DND-41 (cell line): ENCODE results near the gene KCNT2.

Source experiments
- EZH2 ChIP-seq: IDR thresholded peaks from 3 replicates; pipeline ENCODE4 v1.6.1; 2012; ENCODE audit warnings: borderline replicate concordance, low read depth, mild to moderate bottlenecking, moderate library complexity, low read length, inconsistent platforms; ENCODE audit not compliant: severe bottlenecking
- TF ChIP-seq, protein P1 (sequence below): IDR thresholded peaks from 2 replicates; pipeline ENCODE4 v1.5.1; 2012; ENCODE audit warnings: borderline replicate concordance, low read length, moderate library complexity, mild to moderate bottlenecking; ENCODE audit not compliant: poor library complexity, severe bottlenecking; ENCODE audit errors: extremely low read depth

DNA sequence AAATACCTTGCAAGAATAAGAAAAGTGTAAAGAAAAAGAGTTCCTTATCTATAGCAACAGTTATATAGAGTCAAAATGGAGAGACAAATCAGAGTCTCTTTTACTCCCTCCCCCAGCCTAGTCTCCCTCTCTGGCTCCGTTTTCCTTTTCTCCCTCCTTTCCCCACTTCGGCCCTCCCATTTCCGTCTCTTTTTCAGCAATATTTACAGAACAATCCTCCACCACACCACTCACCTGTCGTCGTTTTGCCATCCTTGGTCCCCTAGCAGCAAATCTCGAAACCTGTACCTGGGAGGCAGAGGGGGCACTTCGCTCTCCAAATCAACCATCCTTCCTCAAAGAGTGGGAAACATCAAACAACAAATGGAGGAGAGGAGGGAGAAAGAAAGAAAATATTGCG, 259 bp downstream of the KCNT2 start:
- TF ChIP-seq, protein P1, sequence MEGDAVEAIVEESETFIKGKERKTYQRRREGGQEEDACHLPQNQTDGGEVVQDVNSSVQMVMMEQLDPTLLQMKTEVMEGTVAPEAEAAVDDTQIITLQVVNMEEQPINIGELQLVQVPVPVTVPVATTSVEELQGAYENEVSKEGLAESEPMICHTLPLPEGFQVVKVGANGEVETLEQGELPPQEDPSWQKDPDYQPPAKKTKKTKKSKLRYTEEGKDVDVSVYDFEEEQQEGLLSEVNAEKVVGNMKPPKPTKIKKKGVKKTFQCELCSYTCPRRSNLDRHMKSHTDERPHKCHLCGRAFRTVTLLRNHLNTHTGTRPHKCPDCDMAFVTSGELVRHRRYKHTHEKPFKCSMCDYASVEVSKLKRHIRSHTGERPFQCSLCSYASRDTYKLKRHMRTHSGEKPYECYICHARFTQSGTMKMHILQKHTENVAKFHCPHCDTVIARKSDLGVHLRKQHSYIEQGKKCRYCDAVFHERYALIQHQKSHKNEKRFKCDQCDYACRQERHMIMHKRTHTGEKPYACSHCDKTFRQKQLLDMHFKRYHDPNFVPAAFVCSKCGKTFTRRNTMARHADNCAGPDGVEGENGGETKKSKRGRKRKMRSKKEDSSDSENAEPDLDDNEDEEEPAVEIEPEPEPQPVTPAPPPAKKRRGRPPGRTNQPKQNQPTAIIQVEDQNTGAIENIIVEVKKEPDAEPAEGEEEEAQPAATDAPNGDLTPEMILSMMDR = no peak
- no peak for TF ChIP-seq EZH2
